OCI-LY3 (cell line): ENCODE data around the gene SMAD3.

Experiments used
- H2AFZ ChIP-seq: fragments of 200-600, 300-600 bp; shearing (Covaris generic); 2 replicates; pipeline ENCODE4 v1.6.0; 2014; ENCODE audit warnings: antibody characterized with exemption, low read depth, low read length
- H3K27ac ChIP-seq: fragments of 200-600, 300-600 bp; sonication (generic); 2 replicates; pipeline ENCODE4 v1.5.1; 2014; ENCODE audit warnings: mild to moderate bottlenecking, low read length, moderate library complexity, mixed read lengths
- H3K27me3 ChIP-seq: fragments of 200-600, 300-600 bp; sonication (generic); 2 replicates; pipeline ENCODE4 v1.6.1; 2014; ENCODE audit warnings: low read depth, low read length, mixed read lengths
- H3K36me3 ChIP-seq: fragments of 200-600, 300-600 bp; sonication (generic); replicated peaks from 2 replicates; pipeline ENCODE3; 2014; ENCODE audit warnings: low read depth, low read length, mixed read lengths
- H3K4me1 ChIP-seq: fragments of 300-600, 200-600 bp; sonication (generic); 2 replicates; pipeline ENCODE4 v1.6.1; 2014; ENCODE audit warnings: low read length, mixed read lengths
- H3K4me2 ChIP-seq: fragments of 200-600, 300-600 bp; sonication (generic); 2 replicates; pipeline ENCODE4 v1.6.1; 2014; ENCODE audit warnings: low read length, mixed read lengths
- H3K4me3 ChIP-seq: fragments of 300-600, 200-600 bp; sonication (generic); 2 replicates; pipeline ENCODE4 v1.5.1; 2014; ENCODE audit warnings: antibody characterized with exemption, mild to moderate bottlenecking, low read length, moderate library complexity
- H3K79me2 ChIP-seq: fragments of 300-600, 200-600 bp; shearing (Covaris generic); 2 replicates; pipeline ENCODE4 v1.6.1; 2014; ENCODE audit warnings: mild to moderate bottlenecking, low read length, mixed read lengths
- H3K9ac ChIP-seq: fragments of 300-600, 200-600 bp; shearing (Covaris generic); 2 replicates; pipeline ENCODE4 v1.6.0; 2014; ENCODE audit warnings: mild to moderate bottlenecking, low read length, moderate library complexity
- H3K9me3 ChIP-seq: fragments of 200-600, 300-600 bp; shearing (Covaris generic); 2 replicates; pipeline ENCODE4 v1.6.1; 2014; ENCODE audit warnings: low read length, mixed read lengths; ENCODE audit not compliant: insufficient read depth
- H4K20me1 ChIP-seq: fragments of 200-600, 300-600 bp; sonication (generic); 2 replicates; pipeline ENCODE4 v1.6.1; 2016; ENCODE audit warnings: low read length, mixed read lengths; ENCODE audit not compliant: insufficient read depth
- CTCF ChIP-seq: fragments of 200-600, 300-600 bp; sonication (generic); IDR thresholded peaks from 2 replicates; pipeline ENCODE4 v1.5.1; 2014; ENCODE audit warnings: antibody characterized with exemption, low read length, low read depth
- EZH2phosphoT487 ChIP-seq: fragments of 200-600 bp; shearing (Covaris generic); IDR thresholded peaks from 2 replicates; pipeline ENCODE4 v1.6.1; 2018; ENCODE audit warnings: antibody characterized with exemption, mixed run types, low read depth

SMAD3 gene

DNA sequence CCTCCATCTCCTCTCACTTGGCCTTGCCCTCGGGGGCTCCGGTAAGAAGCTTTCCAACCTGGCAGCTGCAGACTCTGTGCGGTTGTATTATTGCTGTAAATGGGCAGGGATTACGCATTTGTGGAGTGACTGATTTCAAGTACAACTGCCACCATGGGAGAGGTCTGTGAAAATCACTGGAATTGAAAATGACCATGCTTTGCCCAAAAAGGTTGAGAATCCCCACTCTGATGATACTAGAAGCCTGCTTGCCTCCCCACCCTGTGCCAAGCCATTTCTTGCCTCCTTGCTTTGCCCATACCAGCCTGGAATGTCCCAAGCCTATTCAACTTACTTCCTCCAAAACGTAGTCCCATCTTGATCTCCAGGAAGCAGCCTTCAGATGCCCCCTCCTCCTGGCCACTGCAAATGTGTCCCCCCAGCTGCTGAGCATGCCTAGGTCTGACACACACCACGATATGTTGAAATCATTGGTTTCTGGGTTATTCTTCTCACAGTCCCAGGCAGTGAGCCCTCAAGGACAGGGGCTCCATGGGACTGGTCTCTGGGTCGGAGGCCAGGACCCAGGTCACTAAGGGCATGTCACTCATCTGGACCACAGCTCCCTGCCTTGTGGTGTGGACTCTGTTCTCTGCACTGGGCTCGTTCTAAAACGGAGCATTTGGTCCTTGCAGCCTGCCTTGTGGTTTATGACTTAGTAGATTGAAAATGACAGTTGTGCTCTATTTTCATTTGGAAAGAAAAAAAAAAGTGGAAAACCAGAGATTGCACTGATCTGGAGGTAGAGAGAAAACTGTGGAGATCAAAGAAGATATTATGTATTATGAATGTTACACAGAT lies 42.9 kb downstream of the SMAD3 start:
- Histone ChIP-seq H3K4me2 (no peak overlapping the region), H3K9me3 (peaks cover 10% of the 10 kb centered on the region), H2AFZ (no peak overlapping the region), H3K4me3 (no peak overlapping the region), H3K79me2 (peaks cover 18% of the 10 kb centered on the region), H3K27me3 (peaks cover 8% of the 10 kb centered on the region), H3K36me3 (peaks cover 11% of the 10 kb centered on the region), H3K4me1 (peaks cover 51% of the 10 kb centered on the region), H3K27ac (no peak overlapping the region), H4K20me1 (peaks cover 21% of the 10 kb centered on the region), H3K9ac (no peak overlapping the region)
- TF ChIP-seq EZH2phosphoT487 (no peak), CTCF (no peak)

DNA sequence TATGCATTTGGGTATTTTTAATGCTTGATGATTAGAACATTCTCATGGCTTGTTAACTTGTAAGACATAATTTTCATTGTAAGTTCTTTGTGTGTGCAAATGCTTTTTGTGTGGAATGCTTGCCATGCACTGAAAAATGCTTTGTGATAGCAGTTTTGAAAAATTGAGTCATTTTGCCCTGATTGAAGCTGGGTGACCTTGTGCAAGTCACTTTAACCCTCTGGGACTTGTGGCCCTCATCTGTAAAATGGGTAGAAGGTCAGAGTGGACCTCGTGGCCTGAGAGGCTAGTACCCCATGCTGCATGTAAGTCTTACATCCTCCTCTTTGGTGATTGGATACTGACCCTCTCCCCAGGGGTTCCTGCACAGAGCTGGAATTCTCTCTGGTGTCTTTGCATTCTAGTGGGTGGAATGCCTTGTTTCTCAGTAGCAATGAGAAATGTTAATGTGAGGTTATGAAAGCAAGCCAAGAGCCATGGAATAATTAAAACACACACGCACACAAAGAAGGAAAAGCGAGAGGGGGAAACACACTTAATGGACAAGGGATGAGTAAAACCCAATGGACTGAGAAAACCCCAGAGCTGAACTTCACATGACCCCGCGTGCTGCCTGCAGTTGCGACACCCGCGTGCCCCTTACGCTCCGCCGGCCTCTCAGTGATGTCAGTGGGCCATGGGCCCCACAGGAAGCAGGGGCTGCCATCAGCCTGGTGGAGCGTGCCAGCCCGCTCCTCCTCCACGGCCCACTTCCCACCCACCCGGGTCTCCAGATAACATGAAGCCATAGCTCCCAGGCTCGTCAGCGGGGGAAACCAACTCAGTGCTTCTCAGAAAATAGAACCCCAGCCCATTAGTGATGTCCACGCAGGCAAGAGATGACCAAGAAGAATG lies 44.0 kb downstream of the SMAD3 start:
- Histone ChIP-seq H3K4me1 (peaks cover 49% of the 10 kb centered on the region), H3K79me2 (peaks cover 14% of the 10 kb centered on the region; the same call in 1 of the 2 replicates), H3K36me3 (peaks cover 11% of the 10 kb centered on the region), H2AFZ (no peak overlapping the region), H3K9ac (no peak overlapping the region), H3K27ac (no peak overlapping the region), H4K20me1 (peaks cover 21% of the 10 kb centered on the region), H3K4me2 (peak overlapping the region; percentile 72), H3K4me3 (peak overlapping the region; percentile 45; the same call in 1 of the 2 replicates), H3K9me3 (peaks cover 10% of the 10 kb centered on the region), H3K27me3 (0 out of 2 replicates have a peak, but pooled peaks cover 2% of the 10 kb centered on the region)
- TF ChIP-seq CTCF (no peak), EZH2phosphoT487 (no peak)

GRCh38 chr15:67110361-67110781 lies 45.0 kb downstream of the SMAD3 start:
- no peak overlapping the region for H3K4me3 ChIP-seq
- peaks cover 21% of the 10 kb centered on the region for H4K20me1 ChIP-seq
- H3K4me2 ChIP-seq, result no peak overlapping the region
- no peak overlapping the region for H3K9ac ChIP-seq
- no peak overlapping the region for H2AFZ ChIP-seq
- H3K36me3 ChIP-seq, result peaks cover 11% of the 10 kb centered on the region
- peaks cover 10% of the 10 kb centered on the region for H3K9me3 ChIP-seq
- H3K79me2 ChIP-seq, result peaks cover 14% of the 10 kb centered on the region; the same call in 1 of the 2 replicates
- TF ChIP-seq CTCF (no peak), EZH2phosphoT487 (no peak)
- 0 out of 2 replicates have a peak, but pooled peaks cover 2% of the 10 kb centered on the region for H3K27me3 ChIP-seq
- H3K27ac ChIP-seq, result no peak overlapping the region
- peaks cover 51% of the 10 kb centered on the region for H3K4me1 ChIP-seq
